Lower leg skin (tissue), 3 donors: ENCODE data around the gene OOSP2.

ENCODE experiments used
- CTCF ChIP-seq, 3 donors: fragments of 450-650 bp; IDR thresholded peaks; one replicate each; pipeline ENCODE4 v1.5.1; 2016; ENCODE audit warnings: antibody characterized with exemption in 3 of 3, mild to moderate bottlenecking in 3 of 3, moderate library complexity in 2 of 3
- POLR2A ChIP-seq, 2 donors: fragments of 450-650 bp; IDR thresholded peaks; one replicate each; pipeline ENCODE4 v1.6.1; 2016 to 2017; ENCODE audit warnings: antibody characterized with exemption in 2 of 2, mild to moderate bottlenecking in 1 of 2, moderate library complexity in 1 of 2

GRCh38 chr11:60005360-60005759 lies 34.8 kb upstream of the OOSP2 start:
- TF ChIP-seq CTCF (IDR thresholded peaks at IDR 0.05) (no peak), POLR2A (IDR thresholded peaks at IDR 0.05) (no peak)
